H1 (cell line): ENCODE measurements around the gene IFI44L. TPM values are rescaled to one million over a fixed set of nuclear protein-coding genes. Genes with fewer than 3 reads are reported as not detected.

Experiments
- CTCF ChIA-PET: fragments of 300-600 bp; sonication (Branson Sonifier 250); formaldehyde crosslinking; loops from one replicate; lab custom pipeline; 2021; ENCODE audit not compliant: partially characterized antibody; lab: Charles Lee
- POLR2A ChIA-PET: fragments of 300-600 bp; sonication (Branson Sonifier 250); formaldehyde crosslinking; loops from one replicate; lab custom pipeline; 2021; ENCODE audit warnings: inconsistent platforms; ENCODE audit not compliant: partially characterized antibody; lab: Charles Lee
- DNase-seq, 2 experiments: peaks; one replicate each; pipeline versions ENCODE4 v3.0.0 to v3.0.0-alpha.2; 2010 to 2022; ENCODE audit warnings: low spot score in 2 of 2, low read depth in 1 of 2, mixed read lengths in 1 of 2
- FAIRE-seq: peaks from 2 replicates; lab custom pipeline; 2011; peaks lifted over from hg19 to GRCh38; lab: Jason Lieb, UNC
- H2AFZ ChIP-seq: 2 replicates; pipeline ENCODE4 v1.8.1; 2012; ENCODE audit warnings: low read length, inconsistent platforms
- H2AK5ac ChIP-seq: 2 replicates; pipeline ENCODE4 v1.6.1; 2013; ENCODE audit warnings: low read depth, low read length
- H2BK120ac ChIP-seq: replicated peaks from 2 replicates; pipeline ENCODE3; 2013; ENCODE audit warnings: low read depth, low read length, inconsistent platforms
- H2BK12ac ChIP-seq: 2 replicates; pipeline ENCODE4 v1.6.1; 2013; ENCODE audit warnings: low read depth, low read length
- H2BK15ac ChIP-seq: 2 replicates; pipeline ENCODE4 v1.6.1; 2013; ENCODE audit warnings: low read length
- H2BK20ac ChIP-seq: 2 replicates; pipeline ENCODE4 v1.6.1; 2013; ENCODE audit warnings: low read length
- H2BK5ac ChIP-seq: 2 replicates; pipeline ENCODE4 v1.6.1; 2013; ENCODE audit warnings: low read depth, low read length
- H3K14ac ChIP-seq: 2 replicates; pipeline ENCODE4 v1.6.1; 2013; ENCODE audit warnings: inconsistent platforms; ENCODE audit not compliant: insufficient read length
- H3K18ac ChIP-seq: 2 replicates; pipeline ENCODE4 v1.6.1; 2013; ENCODE audit warnings: low read length; ENCODE audit errors: extremely low read depth
- H3K23ac ChIP-seq: 2 replicates; pipeline ENCODE4 v1.6.1; 2013; ENCODE audit warnings: inconsistent platforms; ENCODE audit not compliant: insufficient read length
- H3K23me2 ChIP-seq: 2 replicates; pipeline ENCODE4 v1.6.1; 2013; ENCODE audit warnings: low read depth, low read length
- H3K27ac ChIP-seq: 2 replicates; pipeline ENCODE4 v1.6.1; 2011; ENCODE audit warnings: low read depth, low read length, inconsistent platforms
- H3K27me3 ChIP-seq, 4 experiments: replicated peaks in 1 of 4; 1 replicate in 1 of 4; 2 replicates in 3 of 4; pipeline versions ENCODE4 v1.6.1 to v1.8.1; 2011 to 2013; ENCODE audit warnings: low read length in 3 of 4, mild to moderate bottlenecking in 3 of 4, inconsistent platforms in 2 of 4, mixed read lengths in 2 of 4, moderate library complexity in 1 of 4; ENCODE audit not compliant: control insufficient read depth in 3 of 4, insufficient read depth in 3 of 4; ENCODE audit errors: extremely low read depth in 1 of 4
- H3K36me3 ChIP-seq, 4 experiments: 2 replicates each; pipeline versions ENCODE4 v1.6.1 to v1.8.1; 2011 to 2013; ENCODE audit warnings: mild to moderate bottlenecking in 4 of 4, low read length in 3 of 4, moderate library complexity in 2 of 4, control low read depth in 1 of 4, inconsistent platforms in 1 of 4; ENCODE audit not compliant: insufficient read depth in 4 of 4, control insufficient read depth in 2 of 4
- H3K4ac ChIP-seq: replicated peaks from 2 replicates; pipeline ENCODE3; 2013; ENCODE audit warnings: low read length, low read depth, mixed read lengths, inconsistent platforms; ENCODE audit not compliant: insufficient read length
- H3K4me1 ChIP-seq, 4 experiments: replicated peaks in 1 of 4; 1 replicate in 1 of 4; 2 replicates in 3 of 4; pipeline versions ENCODE4 v1.6.1 to v1.8.1; 2011 to 2013; ENCODE audit warnings: low read length in 3 of 4, inconsistent platforms in 2 of 4, mixed read lengths in 1 of 4; ENCODE audit not compliant: insufficient read depth in 4 of 4, control insufficient read depth in 3 of 4
- H3K4me2 ChIP-seq, 2 experiments: 2 replicates each; pipeline versions ENCODE4 v1.6.1 to v1.8.1; 2011 to 2013; ENCODE audit warnings: low read depth in 2 of 2, low read length in 2 of 2, control low read depth in 1 of 2, inconsistent platforms in 1 of 2, mild to moderate bottlenecking in 1 of 2; ENCODE audit not compliant: insufficient read depth in 1 of 2
- H3K4me3 ChIP-seq, 4 experiments: fragments of 200-600, 300-600 bp in 1 of 4; sonication (generic), shearing (Covaris generic), sonication (Bioruptor Twin) in 1 of 4; 2 replicates each; pipeline versions ENCODE4 v1.5.1 to v1.8.1; 2011 to 2016; ENCODE audit warnings: low read length in 4 of 4, low read depth in 3 of 4, control low read depth in 2 of 4, inconsistent platforms in 2 of 4, mild to moderate bottlenecking in 2 of 4, mixed read lengths in 1 of 4, moderate library complexity in 1 of 4; ENCODE audit not compliant: insufficient read depth in 2 of 4; ENCODE audit errors: extremely low read depth in 1 of 4
- H3K56ac ChIP-seq: replicated peaks from 2 replicates; pipeline ENCODE3; 2013; ENCODE audit warnings: low read depth, mild to moderate bottlenecking, mixed read lengths, low read length, inconsistent platforms; ENCODE audit not compliant: insufficient read length
- H3K79me1 ChIP-seq: 2 replicates; pipeline ENCODE4 v1.6.1; 2013; ENCODE audit warnings: low read depth, low read length, control low read depth
- H3K79me2 ChIP-seq, 2 experiments: 2 replicates each; pipeline versions ENCODE4 v1.6.1 to v1.8.1; 2012 to 2013; ENCODE audit warnings: low read length in 2 of 2, mild to moderate bottlenecking in 2 of 2, inconsistent platforms in 1 of 2; ENCODE audit not compliant: insufficient read depth in 2 of 2, control insufficient read depth in 1 of 2
- H3K9ac ChIP-seq, 4 experiments: replicated peaks in 1 of 4; 1 replicate in 1 of 4; 2 replicates in 3 of 4; pipeline versions ENCODE4 v1.6.1 to v1.8.1; 2011 to 2013; ENCODE audit warnings: low read depth in 3 of 4, low read length in 3 of 4, control low read depth in 2 of 4, mild to moderate bottlenecking in 2 of 4, moderate library complexity in 2 of 4, inconsistent platforms in 1 of 4; ENCODE audit errors: extremely low read depth in 1 of 4
- H3K9me3 ChIP-seq, 2 experiments: 2 replicates each; pipeline versions ENCODE4 v1.6.1 to v1.8.1; 2012 to 2013; ENCODE audit warnings: mild to moderate bottlenecking in 2 of 2, moderate library complexity in 2 of 2, control low read depth in 1 of 2, inconsistent platforms in 1 of 2, low read depth in 1 of 2, low read length in 1 of 2, mixed read lengths in 1 of 2; ENCODE audit not compliant: insufficient read depth in 2 of 2
- H4K20me1 ChIP-seq, 2 experiments: replicated peaks in 1 of 2; 2 replicates each; pipeline versions ENCODE3 to v1.8.1; 2011 to 2013; ENCODE audit warnings: inconsistent platforms in 2 of 2, low read length in 2 of 2, mild to moderate bottlenecking in 1 of 2; ENCODE audit not compliant: insufficient read depth in 2 of 2, control insufficient read depth in 1 of 2
- H4K5ac ChIP-seq: 2 replicates; pipeline ENCODE4 v1.6.1; 2013; ENCODE audit warnings: low read length, low read depth, mixed read lengths, inconsistent platforms; ENCODE audit not compliant: insufficient read length
- H4K8ac ChIP-seq: 2 replicates; pipeline ENCODE4 v1.8.0; 2013; ENCODE audit warnings: mild to moderate bottlenecking, moderate library complexity, low read length, inconsistent platforms; ENCODE audit not compliant: insufficient read depth; ENCODE audit errors: extremely low read depth
- H4K91ac ChIP-seq: replicated peaks from 2 replicates; pipeline ENCODE3; 2013; ENCODE audit warnings: low read length, mixed read lengths, inconsistent platforms; ENCODE audit not compliant: insufficient read length
- CHD1 ChIP-seq: IDR thresholded peaks from 2 replicates; pipeline ENCODE4 v1.6.1; 2012; ENCODE audit warnings: low read depth, low read length, improper control_type of control experiment
- EGR1 ChIP-seq: IDR thresholded peaks from 2 replicates; pipeline ENCODE4 v1.6.1; 2011; ENCODE audit warnings: low read depth, low read length, borderline replicate concordance
- TBP ChIP-seq: IDR thresholded peaks from 2 replicates; pipeline ENCODE4 v1.6.1; 2011; ENCODE audit warnings: low read depth, low read length, improper control_type of control experiment
- YY1 ChIP-seq: IDR thresholded peaks from 2 replicates; pipeline ENCODE4 v1.6.1; 2011; ENCODE audit warnings: low read depth, mild to moderate bottlenecking, low read length
- WGBS, 2 experiments: shearing (Covaris generic) in 1 of 2; methylation state at CpG; one replicate each; pipeline versions ENCODE4 v1.1.6 to v1.1.7; 2013 to 2015; ENCODE audit warnings: low lambda C conversion rate in 2 of 2, mixed read lengths in 2 of 2, inconsistent platforms in 1 of 2, low coverage in 1 of 2, missing lambda C conversion rate in 1 of 2; ENCODE audit not compliant: insufficient replicate concordance in 2 of 2, insufficient coverage in 1 of 2, insufficient read length in 1 of 2; ENCODE audit errors: extremely low coverage in 1 of 2, missing lambda C conversion rate in 1 of 2; 5-methylcytosine and 5-hydroxymethylcytosine counted together
- polyA plus RNA-seq, 7 experiments: library from polyadenylated mRNA; depleted of rRNA in 3 of 7; stranded (reverse) in 5 of 7; unstranded in 2 of 7; fragments of >200 nt in 5 of 7; fragments of 200-250 nt in 2 of 7; gene quantifications; 1 replicate in 5 of 7; 2 replicates in 1 of 7; 4 replicates in 1 of 7; pipeline versions ENCODE4 v1.2.1 to v1.2.3, GENCODE V29; 2011 to 2013; ENCODE audit warnings: missing spikeins in 2 of 7, mixed read lengths in 2 of 7
- total RNA-seq: library from RNA; stranded (reverse); fragmentation: NEBNext Ultra II Directional; extraction: Animal tissue kit (Norgen Biotek cat#: 25700); gene quantifications from 2 replicates; pipeline ENCODE4 v1.2.1, GENCODE V29; 2021

IFI44L gene
- total and polyA plus RNA-seq, 2 of the 8 experiments (the other 6 are each of a cell fraction or from before 2014, with no cell fraction given): not detected

GRCh38 chr1:78667939-78668338 is 47.7 kb downstream of the IFI44L start:
- Histone ChIP-seq H3K4me1 (no peaks in the 10 kb centered on the region), H2BK15ac (no peak overlapping the region), H4K5ac (no peak overlapping the region), H3K23ac (no peak overlapping the region), H2BK12ac (no peak overlapping the region), H3K14ac (no peak overlapping the region), H3K4ac (no peak overlapping the region), H2BK5ac (no peak overlapping the region), H2AK5ac (no peak overlapping the region), H2BK120ac (no peak overlapping the region), H3K36me3 (no peaks in the 10 kb centered on the region), H3K9ac (no peak overlapping the region), H3K79me2 (no peaks in the 10 kb centered on the region), H3K79me1 (no peaks in the 10 kb centered on the region), H4K20me1 (no peaks in the 10 kb centered on the region), H3K27me3 (no peaks in the 10 kb centered on the region), H3K9me3 (no peaks in the 10 kb centered on the region), H3K27ac (no peak overlapping the region), H2AFZ (no peak overlapping the region), H2BK20ac (no peak overlapping the region), H3K4me3 (no peak overlapping the region), H4K91ac (no peak overlapping the region), H3K56ac (no peak overlapping the region), H3K23me2 (no peaks in the 10 kb centered on the region), H3K18ac (no peak overlapping the region), H4K8ac (no peak overlapping the region), H3K4me2 (no peak overlapping the region)
- 90% methylated on average over 1 of the region's 1 CpG; no CpG with 5 or more reads in 1 of the 2 experiments for WGBS, 2 experiments
- POLR2A ChIA-PET: no interaction called here
- CTCF ChIA-PET: interaction anchor here (3.7 kb wide), 1 partner anchor 8 kb away, joined by 14 read pairs; no protein-coding TSS in a partner anchor
- TF ChIP-seq EGR1 (no peak), CHD1 (no peak), TBP (no peak), YY1 (no peak)
- FAIRE-seq (no peak), DNase-seq (no peak)
